ENCODE results near the gene DCHS2.

Gene DCHS2

DNA sequence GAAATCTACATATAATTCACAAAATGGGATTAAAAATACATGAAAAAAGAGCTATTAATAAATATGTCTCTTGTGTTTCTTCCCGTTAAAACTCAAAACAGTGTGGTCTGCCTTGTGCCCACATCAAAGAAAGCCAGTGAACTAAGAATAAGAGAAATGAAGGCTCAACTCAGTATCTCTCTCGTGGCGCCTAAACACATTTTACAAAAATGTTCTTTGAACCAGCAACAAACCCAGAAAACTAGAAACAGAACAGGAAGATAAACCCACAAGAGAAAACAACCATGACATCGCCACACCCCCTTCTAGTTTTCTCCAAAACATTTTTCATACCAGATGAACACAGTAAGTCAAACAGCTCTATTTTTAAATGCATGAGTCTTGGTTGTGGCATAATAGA, 130.1 kb downstream of the DCHS2 start:
- Histone ChIP-seq H3K4me2 (ENCODE audit: insufficient read depth, low read length, poor library complexity, severe bottlenecking) (no peak overlapping the region), H3K14ac (ENCODE audit: low read length) (no peak overlapping the region), H3K79me1 (ENCODE audit: low read depth, low read length) (no peaks in the 10 kb centered on the region), H2BK5ac (ENCODE audit: low read length) (no peak overlapping the region), H3K9ac (ENCODE audit: low read depth, low read length, poor library complexity) (no peak overlapping the region), H3K36me3 (replicated peaks in 1 of 2; ENCODE audit: control insufficient read depth in 2 of 2, insufficient read depth in 2 of 2, low read length in 2 of 2) (no peaks in the 10 kb centered on the region), H2AFZ (ENCODE audit: low read length) (no peak overlapping the region), H3K18ac (ENCODE audit: low read length) (no peak overlapping the region), H3K9me3 (replicated peaks in 1 of 2; ENCODE audit: control insufficient read depth in 2 of 2, insufficient read depth in 1 of 2, low read depth in 1 of 2, low read length in 2 of 2) (no peaks in the 10 kb centered on the region), H2BK12ac (ENCODE audit: low read length) (no peak overlapping the region), H3K4ac (ENCODE audit: low read length) (no peak overlapping the region), H3K23ac (ENCODE audit: low read depth, low read length, poor library complexity) (no peak overlapping the region), H4K8ac (ENCODE audit: low read depth, low read length) (no peak overlapping the region), H3K4me3 (ENCODE audit: low read length in 2 of 2) (no peak overlapping the region), H4K91ac (ENCODE audit: low read depth, low read length, poor library complexity) (no peak overlapping the region), H2AK5ac (ENCODE audit: low read depth, low read length) (no peak overlapping the region), H2BK15ac (ENCODE audit: low read length) (no peak overlapping the region), H3K4me1 (ENCODE audit: control insufficient read depth in 2 of 2, insufficient read depth in 1 of 2, low read depth in 1 of 2, low read length in 2 of 2) (peaks cover 0 to 5% of the 10 kb centered on the region in 2 donors), H2BK120ac (ENCODE audit: low read depth, low read length) (no peak overlapping the region), H3K27me3 (ENCODE audit: control insufficient read depth in 3 of 3, insufficient read depth in 3 of 3, low read depth in 1 of 3, low read length in 3 of 3) (peaks cover 0 to 4% (median 0%) of the 10 kb centered on the region in 3 experiments), H3K27ac (replicated peaks; ENCODE audit: low read length) (no peak overlapping the region)
- DNase-seq (ENCODE audit: low spot score), result no peak
- WGBS, 2 donors (ENCODE audit: extremely low coverage in 2 of 2, insufficient read length in 2 of 2, insufficient replicate concordance in 1 of 2), result no CpG with 5 or more reads among the region's 4 CpGs

DNA sequence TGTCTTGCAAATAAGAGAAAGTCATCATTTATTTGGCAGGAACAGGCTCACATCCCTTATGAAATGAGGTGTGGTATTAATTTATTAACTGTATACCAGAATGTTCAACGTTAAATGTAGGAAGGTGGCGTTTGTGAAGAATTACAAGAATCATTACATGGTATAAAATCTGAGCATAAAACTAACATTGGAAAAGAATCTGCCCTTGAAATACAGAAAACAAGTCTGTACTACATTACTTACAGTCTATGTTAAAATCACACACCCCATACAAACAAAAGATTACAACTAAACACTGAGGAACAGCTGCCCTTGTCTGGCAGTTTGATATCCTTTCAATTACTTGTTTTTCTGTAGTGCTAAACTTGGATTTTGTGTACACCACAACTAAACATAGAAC, 131.1 kb downstream of the DCHS2 start:
- Histone ChIP-seq H4K8ac (ENCODE audit: low read depth, low read length) (no peak overlapping the region), H3K36me3 (replicated peaks in 1 of 2; ENCODE audit: control insufficient read depth in 2 of 2, insufficient read depth in 2 of 2, low read length in 2 of 2) (no peaks in the 10 kb centered on the region), H2AFZ (ENCODE audit: low read length) (no peak overlapping the region), H3K4me1 (ENCODE audit: control insufficient read depth in 2 of 2, insufficient read depth in 1 of 2, low read depth in 1 of 2, low read length in 2 of 2) (peaks cover 0 to 5% of the 10 kb centered on the region in 2 donors), H3K27me3 (ENCODE audit: control insufficient read depth in 3 of 3, insufficient read depth in 3 of 3, low read depth in 1 of 3, low read length in 3 of 3) (peaks cover 0 to 4% (median 0%) of the 10 kb centered on the region in 3 experiments), H3K4me2 (ENCODE audit: insufficient read depth, low read length, poor library complexity, severe bottlenecking) (no peak overlapping the region), H2AK5ac (ENCODE audit: low read depth, low read length) (no peak overlapping the region), H3K23ac (ENCODE audit: low read depth, low read length, poor library complexity) (no peak overlapping the region), H3K14ac (ENCODE audit: low read length) (no peak overlapping the region), H2BK5ac (ENCODE audit: low read length) (no peak overlapping the region), H2BK12ac (ENCODE audit: low read length) (no peak overlapping the region), H3K27ac (replicated peaks; ENCODE audit: low read length) (no peak overlapping the region), H2BK15ac (ENCODE audit: low read length) (no peak overlapping the region), H2BK120ac (ENCODE audit: low read depth, low read length) (no peak overlapping the region), H4K91ac (ENCODE audit: low read depth, low read length, poor library complexity) (no peak overlapping the region), H3K9me3 (replicated peaks in 1 of 2; ENCODE audit: control insufficient read depth in 2 of 2, insufficient read depth in 1 of 2, low read depth in 1 of 2, low read length in 2 of 2) (no peaks in the 10 kb centered on the region), H3K4me3 (ENCODE audit: low read length in 2 of 2) (no peak overlapping the region), H3K79me1 (ENCODE audit: low read depth, low read length) (no peaks in the 10 kb centered on the region), H3K18ac (ENCODE audit: low read length) (no peak overlapping the region), H3K4ac (ENCODE audit: low read length) (no peak overlapping the region), H3K9ac (ENCODE audit: low read depth, low read length, poor library complexity) (no peak overlapping the region)
- no CpG with 5 or more reads among the region's 2 CpGs for WGBS, 2 donors (ENCODE audit: extremely low coverage in 2 of 2, insufficient read length in 2 of 2, insufficient replicate concordance in 1 of 2)
- no peak for DNase-seq (ENCODE audit: low spot score)

DNA sequence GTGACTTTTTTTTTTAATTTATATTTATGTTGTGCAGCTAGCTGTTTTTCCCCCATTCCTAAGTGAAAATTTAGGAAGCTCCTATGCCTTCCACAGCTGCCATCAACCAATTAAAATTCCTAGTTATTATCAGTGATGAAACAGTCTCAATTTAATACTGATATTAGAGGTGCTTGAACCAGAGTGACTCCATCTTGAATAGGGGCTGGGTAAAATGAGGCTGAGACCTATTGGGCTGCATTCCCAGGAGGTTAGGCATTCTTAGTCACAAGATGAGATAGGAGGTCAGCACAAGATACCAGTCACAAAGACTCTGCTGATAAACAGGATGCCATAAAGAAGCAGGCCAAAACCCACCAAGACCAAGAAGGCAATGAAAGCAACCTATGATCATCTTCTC, 136.7 kb downstream of the DCHS2 start:
- H2BK15ac ChIP-seq (ENCODE audit: low read length), result no peak overlapping the region
- H3K4me2 ChIP-seq (ENCODE audit: insufficient read depth, low read length, poor library complexity, severe bottlenecking), result no peak overlapping the region
- no peaks in the 10 kb centered on the region for H3K79me1 ChIP-seq (ENCODE audit: low read depth, low read length)
- peaks cover 0 to 2% of the 10 kb centered on the region in 2 donors for H3K4me1 ChIP-seq (ENCODE audit: control insufficient read depth in 2 of 2, insufficient read depth in 1 of 2, low read depth in 1 of 2, low read length in 2 of 2)
- no peak overlapping the region for H3K14ac ChIP-seq (ENCODE audit: low read length)
- no peak overlapping the region for H2BK12ac ChIP-seq (ENCODE audit: low read length)
- no peak overlapping the region for H3K23ac ChIP-seq (ENCODE audit: low read depth, low read length, poor library complexity)
- no peak overlapping the region for H2BK5ac ChIP-seq (ENCODE audit: low read length)
- H3K18ac ChIP-seq (ENCODE audit: low read length), result no peak overlapping the region
- no peak overlapping the region for H4K91ac ChIP-seq (ENCODE audit: low read depth, low read length, poor library complexity)
- DNase-seq (ENCODE audit: low spot score), result no peak
- no peak overlapping the region for H2AFZ ChIP-seq (ENCODE audit: low read length)
- no peak overlapping the region for H3K4ac ChIP-seq (ENCODE audit: low read length)
- H2BK120ac ChIP-seq (ENCODE audit: low read depth, low read length), result no peak overlapping the region
- no peaks in the 10 kb centered on the region for H3K36me3 ChIP-seq (replicated peaks in 1 of 2; ENCODE audit: control insufficient read depth in 2 of 2, insufficient read depth in 2 of 2, low read length in 2 of 2)
- no peak overlapping the region for H2AK5ac ChIP-seq (ENCODE audit: low read depth, low read length)
- no peak overlapping the region for H4K8ac ChIP-seq (ENCODE audit: low read depth, low read length)
- no peak overlapping the region for H3K9ac ChIP-seq (ENCODE audit: low read depth, low read length, poor library complexity)
- no peaks in the 10 kb centered on the region for H3K27me3 ChIP-seq (ENCODE audit: control insufficient read depth in 3 of 3, insufficient read depth in 3 of 3, low read depth in 1 of 3, low read length in 3 of 3)
- no peak overlapping the region for H3K4me3 ChIP-seq (ENCODE audit: low read length in 2 of 2)
- H3K27ac ChIP-seq (replicated peaks; ENCODE audit: low read length), result no peak overlapping the region
- H3K9me3 ChIP-seq (replicated peaks in 1 of 2; ENCODE audit: control insufficient read depth in 2 of 2, insufficient read depth in 1 of 2, low read depth in 1 of 2, low read length in 2 of 2), result no peaks in the 10 kb centered on the region

DNA sequence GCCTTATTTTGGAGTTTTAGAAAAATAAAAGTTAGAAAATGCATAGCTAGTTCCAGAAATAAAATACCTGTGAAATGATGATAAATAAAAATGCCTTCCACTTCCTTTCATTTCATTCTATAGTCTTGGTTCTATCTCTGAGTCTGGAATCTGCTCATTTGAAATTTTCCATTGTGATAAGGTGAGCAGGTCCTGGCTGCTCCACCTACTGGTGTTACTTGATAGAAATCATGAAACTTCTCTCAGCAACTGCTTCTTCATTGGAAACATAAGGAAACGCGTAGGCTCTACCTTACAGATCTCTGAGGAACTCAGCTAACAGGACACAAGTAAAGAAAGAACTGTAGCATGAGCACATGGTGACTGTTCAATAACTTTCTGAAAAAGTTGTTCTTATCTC, 141.8 kb downstream of the DCHS2 start:
- no peak overlapping the region for H2BK120ac ChIP-seq (ENCODE audit: low read depth, low read length)
- no peak overlapping the region for H2BK15ac ChIP-seq (ENCODE audit: low read length)
- H2AFZ ChIP-seq (ENCODE audit: low read length), result no peak overlapping the region
- no peak overlapping the region for H3K23ac ChIP-seq (ENCODE audit: low read depth, low read length, poor library complexity)
- no peaks in the 10 kb centered on the region for H3K36me3 ChIP-seq (replicated peaks in 1 of 2; ENCODE audit: control insufficient read depth in 2 of 2, insufficient read depth in 2 of 2, low read length in 2 of 2)
- peaks cover 0 to 2% of the 10 kb centered on the region in 2 donors for H3K4me1 ChIP-seq (ENCODE audit: control insufficient read depth in 2 of 2, insufficient read depth in 1 of 2, low read depth in 1 of 2, low read length in 2 of 2)
- no peaks in the 10 kb centered on the region for H3K27me3 ChIP-seq (ENCODE audit: control insufficient read depth in 3 of 3, insufficient read depth in 3 of 3, low read depth in 1 of 3, low read length in 3 of 3)
- WGBS, 2 donors (ENCODE audit: extremely low coverage in 2 of 2, insufficient read length in 2 of 2, insufficient replicate concordance in 1 of 2), result no CpG with 5 or more reads among the region's 2 CpGs
- H2AK5ac ChIP-seq (ENCODE audit: low read depth, low read length), result no peak overlapping the region
- no peak overlapping the region for H3K4me2 ChIP-seq (ENCODE audit: insufficient read depth, low read length, poor library complexity, severe bottlenecking)
- H2BK5ac ChIP-seq (ENCODE audit: low read length), result no peak overlapping the region
- DNase-seq (ENCODE audit: low spot score), result no peak
- no peak overlapping the region for H3K9ac ChIP-seq (ENCODE audit: low read depth, low read length, poor library complexity)
- no peak overlapping the region for H3K27ac ChIP-seq (replicated peaks; ENCODE audit: low read length)
- no peak overlapping the region for H3K14ac ChIP-seq (ENCODE audit: low read length)
- H4K91ac ChIP-seq (ENCODE audit: low read depth, low read length, poor library complexity), result no peak overlapping the region
- H3K9me3 ChIP-seq (replicated peaks in 1 of 2; ENCODE audit: control insufficient read depth in 2 of 2, insufficient read depth in 1 of 2, low read depth in 1 of 2, low read length in 2 of 2), result no peaks in the 10 kb centered on the region
- no peak overlapping the region for H4K8ac ChIP-seq (ENCODE audit: low read depth, low read length)
- no peak overlapping the region for H3K4me3 ChIP-seq (ENCODE audit: low read length in 2 of 2)
- H3K79me1 ChIP-seq (ENCODE audit: low read depth, low read length), result no peaks in the 10 kb centered on the region
- H3K4ac ChIP-seq (ENCODE audit: low read length), result no peak overlapping the region
- no peak overlapping the region for H3K18ac ChIP-seq (ENCODE audit: low read length)
- no peak overlapping the region for H2BK12ac ChIP-seq (ENCODE audit: low read length)

Data from neuronal stem cell (in vitro differentiated cells).